Measurements from ENCODE around the gene DPP4.

DNA sequence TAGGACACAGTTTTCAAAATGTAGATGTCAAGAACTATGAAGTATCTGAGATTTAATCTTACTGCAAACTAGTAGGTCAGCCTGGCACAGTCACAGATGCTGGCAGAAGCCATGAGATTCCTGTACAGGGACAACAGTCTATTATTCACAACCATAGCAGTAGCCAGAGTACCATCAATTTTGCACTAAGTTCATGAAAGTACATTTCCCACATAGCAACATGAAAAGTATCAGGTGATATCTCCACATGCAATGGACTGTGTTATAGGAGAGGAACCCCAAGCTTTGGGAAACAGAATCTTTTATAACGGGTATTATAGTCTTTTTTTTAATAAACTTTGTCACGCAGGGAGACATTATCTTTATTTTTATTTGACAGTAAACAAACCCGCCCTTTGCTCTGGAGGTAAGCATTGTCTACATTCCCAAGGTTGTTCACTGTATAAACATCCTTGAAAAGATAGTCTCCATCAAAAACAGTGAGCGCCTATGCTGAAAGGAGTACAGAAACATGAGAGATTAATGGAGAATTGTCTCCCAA lies 33.4 kb upstream of the DPP4 start:
- TF ChIP-seq ZFP30 (CRISPR knock-in tag; IDR thresholded peaks at IDR 0.05) (no peak), ARNTL (CRISPR knock-in tag; IDR thresholded peaks at IDR 0.05; ENCODE audit: borderline replicate concordance, low read depth) (no peak), ZFP3 (CRISPR knock-in tag; IDR thresholded peaks at IDR 0.05) (no peak), BACH2 (CRISPR knock-in tag; IDR thresholded peaks at IDR 0.05; ENCODE audit: borderline replicate concordance) (no peak), ZNF565 (CRISPR knock-in tag; conservative IDR thresholded peaks at IDR 0.05; ENCODE audit: low read depth) (no peak)
- TF ChIP-seq, protein P1, sequence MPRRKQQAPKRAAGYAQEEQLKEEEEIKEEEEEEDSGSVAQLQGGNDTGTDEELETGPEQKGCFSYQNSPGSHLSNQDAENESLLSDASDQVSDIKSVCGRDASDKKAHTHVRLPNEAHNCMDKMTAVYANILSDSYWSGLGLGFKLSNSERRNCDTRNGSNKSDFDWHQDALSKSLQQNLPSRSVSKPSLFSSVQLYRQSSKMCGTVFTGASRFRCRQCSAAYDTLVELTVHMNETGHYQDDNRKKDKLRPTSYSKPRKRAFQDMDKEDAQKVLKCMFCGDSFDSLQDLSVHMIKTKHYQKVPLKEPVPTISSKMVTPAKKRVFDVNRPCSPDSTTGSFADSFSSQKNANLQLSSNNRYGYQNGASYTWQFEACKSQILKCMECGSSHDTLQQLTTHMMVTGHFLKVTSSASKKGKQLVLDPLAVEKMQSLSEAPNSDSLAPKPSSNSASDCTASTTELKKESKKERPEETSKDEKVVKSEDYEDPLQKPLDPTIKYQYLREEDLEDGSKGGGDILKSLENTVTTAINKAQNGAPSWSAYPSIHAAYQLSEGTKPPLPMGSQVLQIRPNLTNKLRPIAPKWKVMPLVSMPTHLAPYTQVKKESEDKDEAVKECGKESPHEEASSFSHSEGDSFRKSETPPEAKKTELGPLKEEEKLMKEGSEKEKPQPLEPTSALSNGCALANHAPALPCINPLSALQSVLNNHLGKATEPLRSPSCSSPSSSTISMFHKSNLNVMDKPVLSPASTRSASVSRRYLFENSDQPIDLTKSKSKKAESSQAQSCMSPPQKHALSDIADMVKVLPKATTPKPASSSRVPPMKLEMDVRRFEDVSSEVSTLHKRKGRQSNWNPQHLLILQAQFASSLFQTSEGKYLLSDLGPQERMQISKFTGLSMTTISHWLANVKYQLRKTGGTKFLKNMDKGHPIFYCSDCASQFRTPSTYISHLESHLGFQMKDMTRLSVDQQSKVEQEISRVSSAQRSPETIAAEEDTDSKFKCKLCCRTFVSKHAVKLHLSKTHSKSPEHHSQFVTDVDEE (CRISPR knock-in tag; IDR thresholded peaks at IDR 0.05) = no peak
